Activated CD4-positive, alpha-beta T cell treated with anti-CD3 and anti-CD28 coated beads, Interleukin-2, Interleukin-4, amounts not matched to agents 100 ng/mL and 50 ng/mL, durations not matched to agents 16 hours and 8 hours (primary cell): Measurements from ENCODE around the gene HOMER2.

ENCODE experiments used
- DNase-seq: peaks from one replicate; pipeline ENCODE4 v3.0.0-alpha.2; 2020; ENCODE audit warnings: low spot score

The HOMER2 gene

DNA sequence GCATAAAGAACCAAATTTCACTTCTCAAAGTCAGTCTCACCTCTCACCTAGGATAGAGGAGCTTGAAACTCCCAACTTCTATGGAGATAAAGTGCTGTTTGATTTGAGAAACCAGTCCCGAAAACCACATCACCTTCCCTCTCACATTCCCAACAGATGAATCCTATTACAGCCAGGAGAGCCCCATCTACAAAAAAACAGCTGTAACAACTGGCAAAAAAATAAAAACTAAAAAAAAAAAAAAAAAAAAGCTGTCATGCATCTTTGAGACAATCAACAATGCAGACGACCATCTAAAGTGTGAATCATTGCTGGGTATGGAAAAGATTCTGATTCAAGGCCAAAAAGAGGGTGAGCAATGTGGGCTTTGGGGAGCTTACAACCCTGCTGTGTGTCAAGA lies 23.8 kb downstream of the HOMER2 start:
- no peak for DNase-seq

DNA sequence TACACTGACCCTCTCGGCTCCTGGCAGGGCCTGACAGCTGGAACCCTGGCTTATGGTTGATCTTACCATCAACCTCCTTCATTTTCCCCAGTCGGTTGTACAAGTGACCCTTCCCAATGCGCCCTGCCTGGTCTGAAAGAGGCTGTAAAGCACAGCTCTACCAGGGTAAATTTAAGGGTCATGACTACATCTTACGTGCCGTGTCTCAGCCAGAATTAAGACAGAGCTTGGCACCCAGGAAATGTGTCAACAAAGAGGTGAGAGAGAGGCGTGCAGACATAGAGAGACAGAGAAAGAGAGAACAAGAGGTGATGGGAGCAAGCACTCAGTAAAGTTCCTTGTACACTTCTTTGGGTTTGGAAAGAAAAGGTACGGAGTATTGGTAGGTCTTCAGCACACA lies 28.8 kb downstream of the HOMER2 start:
- no peak for DNase-seq

DNA sequence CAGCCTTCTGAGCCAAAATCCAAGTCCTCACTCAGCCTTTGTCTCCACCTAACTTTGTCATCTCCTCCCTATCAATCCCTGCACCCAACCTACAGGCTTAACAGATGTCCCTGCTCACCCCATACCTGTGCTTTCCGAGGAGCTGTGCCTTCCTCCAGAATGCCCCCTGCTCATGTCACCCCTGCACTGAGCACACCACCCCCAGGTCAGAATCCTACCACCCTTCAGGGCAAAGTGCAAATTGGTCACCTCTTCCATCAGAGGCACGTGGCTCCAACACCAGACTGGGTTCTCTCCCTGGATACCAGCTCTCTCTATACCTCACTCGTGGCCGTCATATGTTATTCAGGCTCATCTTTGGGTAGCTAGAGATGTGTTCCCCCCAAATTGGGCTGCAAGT lies 29.8 kb downstream of the HOMER2 start:
- DNase-seq, result no peak

DNA sequence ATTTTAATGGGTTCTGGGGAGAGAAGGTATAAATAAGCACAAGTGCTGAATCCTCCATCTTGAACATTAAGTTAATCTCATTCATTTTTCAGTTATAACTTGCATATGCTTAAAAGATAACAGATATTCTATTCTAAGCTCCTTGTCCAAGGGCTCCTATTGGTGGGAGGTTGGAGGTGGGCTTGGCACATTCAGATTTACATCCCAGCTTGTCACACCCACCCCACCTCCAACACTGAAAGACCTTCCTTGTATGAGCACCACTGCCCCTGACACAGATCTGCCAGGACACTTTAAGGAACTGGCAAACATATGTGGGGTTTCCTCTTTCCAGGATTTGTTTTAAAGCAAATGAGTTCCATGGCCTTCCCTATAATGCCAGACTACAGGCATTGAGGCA lies 30.6 kb downstream of the HOMER2 start:
- DNase-seq, result no peak

DNA sequence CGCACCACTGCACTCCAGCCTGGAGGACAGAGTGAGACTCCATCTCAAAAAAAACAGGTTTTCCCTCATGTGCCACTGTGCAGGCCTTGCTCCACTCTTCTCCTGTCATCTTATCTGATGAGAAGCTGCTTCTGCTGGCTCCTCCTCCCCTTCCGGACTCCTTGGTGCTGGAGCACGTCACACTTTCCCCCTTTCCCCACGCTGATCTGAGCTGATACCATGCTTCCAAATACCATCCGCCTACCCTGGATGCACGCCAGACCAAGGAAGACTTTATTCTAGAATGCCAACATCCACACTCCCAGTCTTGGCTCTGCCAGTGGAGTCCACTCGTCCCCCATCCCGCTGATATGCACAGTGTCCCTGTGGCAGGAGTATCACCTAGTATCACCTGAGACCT lies 31.3 kb downstream of the HOMER2 start:
- DNase-seq, result no peak

DNA sequence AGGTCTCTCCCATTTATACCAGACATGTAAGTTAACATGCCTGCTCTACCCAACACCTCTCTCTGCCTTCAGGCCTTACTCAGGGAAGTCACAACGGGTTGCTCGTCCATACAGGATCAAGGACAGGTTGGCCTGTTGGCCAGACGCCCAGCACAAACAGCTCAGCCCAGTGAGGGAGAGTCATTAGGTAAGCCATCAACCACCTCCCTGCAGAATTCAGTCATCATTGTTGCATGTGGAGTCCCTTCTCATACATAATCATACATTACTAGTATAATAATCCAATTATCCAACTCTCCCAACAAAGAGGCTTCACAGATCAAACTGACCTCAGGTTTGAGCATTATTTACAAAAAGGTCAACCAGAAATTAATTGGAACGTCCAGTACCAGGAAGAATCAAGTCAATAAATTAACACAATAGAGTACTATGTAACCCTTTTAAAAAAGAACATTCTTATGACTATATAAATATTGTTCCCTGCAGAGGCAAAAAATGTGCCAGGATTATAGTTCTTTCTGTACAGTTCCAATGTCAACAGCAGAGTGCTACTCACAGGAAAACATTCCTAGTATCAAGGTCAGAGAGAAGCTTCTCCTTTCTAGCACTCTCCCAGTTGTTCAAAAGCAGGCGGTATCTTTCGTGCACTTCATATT lies 33.2 kb downstream of the HOMER2 start:
- no peak for DNase-seq

DNA sequence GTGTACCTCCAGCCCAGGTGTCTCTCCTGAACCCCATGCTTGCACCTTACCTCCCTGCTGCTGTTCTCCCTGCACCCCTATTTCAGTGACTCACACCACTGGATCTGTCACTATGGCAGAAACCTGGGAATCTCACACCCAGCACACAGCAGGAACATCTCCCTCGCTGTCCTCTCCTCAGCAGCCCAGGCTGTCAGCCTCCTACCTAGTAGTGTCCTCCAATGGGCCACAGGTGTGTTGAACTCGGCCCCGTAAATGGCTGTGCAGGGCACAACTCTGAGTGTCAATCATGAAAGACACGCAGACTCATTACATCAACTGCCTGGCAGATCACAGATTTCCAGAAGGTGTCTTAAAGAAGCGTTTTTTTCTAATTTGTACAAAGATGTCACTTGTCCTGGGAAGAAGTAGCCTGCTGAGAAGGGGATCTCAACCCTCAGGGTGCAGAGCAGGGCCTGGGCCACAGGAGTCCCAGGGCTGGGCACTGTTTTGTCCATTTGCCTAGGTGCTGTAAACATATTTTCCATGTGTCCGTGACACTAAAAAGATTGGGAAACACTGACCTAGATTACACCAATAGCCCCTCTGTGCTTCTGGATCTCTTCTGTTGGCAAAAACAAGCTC lies 33.8 kb downstream of the HOMER2 start:
- DNase-seq, result no peak

DNA sequence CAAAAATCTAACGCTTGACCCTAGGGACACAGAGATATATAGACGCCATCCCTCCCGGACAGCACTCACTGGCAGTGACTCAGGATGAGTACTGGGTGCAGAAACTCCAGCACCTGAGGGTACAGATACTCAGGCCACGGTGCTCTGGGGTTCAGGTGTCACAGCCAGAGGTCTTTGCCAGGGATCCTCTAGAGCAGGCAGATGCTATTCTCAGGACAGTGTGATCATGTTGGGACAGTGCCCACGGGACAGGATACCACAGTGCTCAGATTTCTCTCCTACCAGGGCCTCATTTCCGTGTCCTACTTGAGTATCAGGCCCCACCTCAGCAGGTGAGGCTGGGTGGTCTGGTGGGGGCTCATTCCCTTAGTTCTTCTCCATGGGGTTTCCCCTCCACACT lies 34.4 kb downstream of the HOMER2 start:
- DNase-seq, result no peak

DNA sequence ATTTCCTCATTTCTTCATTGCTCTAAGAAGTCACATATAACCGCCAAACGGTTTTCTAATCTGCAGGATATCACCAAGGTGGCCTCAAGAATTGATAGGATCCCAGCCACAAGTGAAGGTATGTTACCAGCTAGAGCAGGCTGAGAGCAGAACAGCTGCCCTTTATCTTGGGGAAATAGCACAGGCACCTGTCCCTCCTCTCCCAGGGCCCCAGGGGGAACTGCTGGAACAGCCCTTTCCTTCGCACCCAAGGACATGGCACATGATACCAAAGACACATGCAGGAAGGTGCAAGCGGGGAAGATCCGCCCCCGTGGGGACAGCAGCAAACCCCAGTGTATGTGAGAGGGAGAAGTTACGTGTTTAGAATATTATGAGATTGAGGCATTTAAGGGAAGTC lies 35.3 kb downstream of the HOMER2 start:
- no peak for DNase-seq

DNA sequence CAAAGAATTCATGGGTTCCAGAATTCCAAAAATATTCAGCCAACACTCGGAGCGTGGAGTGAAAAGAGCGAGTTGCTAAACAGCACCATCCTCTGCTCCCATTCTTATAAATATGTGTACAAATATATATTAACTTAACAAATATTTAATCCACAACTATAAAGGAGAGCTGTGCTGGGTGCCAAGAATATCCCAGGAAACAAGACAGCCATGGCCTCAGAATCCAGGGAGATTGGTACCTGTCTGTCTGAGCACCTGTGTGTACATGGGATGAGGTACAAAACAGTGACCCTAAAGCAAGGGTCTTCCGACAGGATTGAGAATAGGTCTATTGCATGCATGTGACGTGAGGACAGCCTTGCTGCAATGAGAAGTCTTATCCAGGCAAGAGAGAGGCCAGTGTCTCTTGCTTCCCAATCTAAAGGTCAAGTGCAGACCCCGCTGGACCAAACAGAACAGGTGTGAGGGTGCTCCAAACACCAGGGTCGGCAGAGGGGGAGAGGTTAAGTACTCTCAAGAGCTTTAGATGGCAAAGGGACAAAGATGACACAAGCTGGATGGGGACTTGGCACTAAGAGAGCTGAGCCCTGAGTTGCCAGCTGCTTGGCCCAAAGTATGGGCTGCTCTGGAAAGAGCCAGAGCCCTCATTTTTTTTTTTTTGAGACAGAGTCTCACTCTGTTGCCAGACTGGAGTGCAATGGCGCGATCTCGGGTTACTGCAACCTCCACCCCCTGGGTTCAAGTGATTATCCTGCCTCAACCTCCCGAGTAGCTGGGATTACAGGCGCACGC lies 36.2 kb downstream of the HOMER2 start:
- DNase-seq, result no peak

DNA sequence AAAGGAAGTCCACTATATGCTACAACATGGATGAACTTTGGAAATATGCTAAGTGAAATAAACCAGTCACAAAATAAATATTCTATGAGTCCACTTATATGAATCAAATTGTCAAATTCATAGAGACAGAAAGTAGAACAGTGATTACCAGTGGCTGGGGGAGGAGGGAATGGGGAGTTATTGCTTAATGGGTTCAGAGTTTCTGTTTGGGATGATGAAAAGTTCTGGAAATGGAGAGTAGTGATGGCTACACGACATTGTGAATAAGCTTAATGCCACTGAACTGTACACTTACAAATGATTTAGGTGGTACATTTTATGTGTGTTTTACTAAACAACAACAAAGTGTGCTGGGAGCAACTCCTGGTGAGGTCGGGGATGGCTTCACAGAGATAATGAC lies 38.1 kb downstream of the HOMER2 start:
- DNase-seq, result no peak

DNA sequence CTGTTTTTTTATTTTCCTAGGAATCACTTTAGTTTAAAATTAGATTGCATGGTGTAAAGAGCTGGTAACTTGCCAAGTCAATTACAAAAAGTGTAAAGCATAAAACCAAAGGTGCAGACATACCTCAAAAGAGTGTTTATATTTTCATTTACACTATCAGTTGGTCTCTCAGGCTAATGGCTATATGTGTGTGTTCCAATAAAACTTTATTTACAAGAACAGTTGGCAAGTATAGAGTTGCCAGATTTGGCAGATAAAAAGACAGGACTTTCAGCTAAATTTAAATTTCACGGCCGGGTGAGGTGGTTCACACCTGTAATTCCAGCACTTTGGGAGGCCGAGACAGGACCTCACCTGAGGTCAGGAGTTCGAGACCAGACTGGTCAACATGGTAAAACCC lies 41.1 kb downstream of the HOMER2 start:
- DNase-seq, result no peak

DNA sequence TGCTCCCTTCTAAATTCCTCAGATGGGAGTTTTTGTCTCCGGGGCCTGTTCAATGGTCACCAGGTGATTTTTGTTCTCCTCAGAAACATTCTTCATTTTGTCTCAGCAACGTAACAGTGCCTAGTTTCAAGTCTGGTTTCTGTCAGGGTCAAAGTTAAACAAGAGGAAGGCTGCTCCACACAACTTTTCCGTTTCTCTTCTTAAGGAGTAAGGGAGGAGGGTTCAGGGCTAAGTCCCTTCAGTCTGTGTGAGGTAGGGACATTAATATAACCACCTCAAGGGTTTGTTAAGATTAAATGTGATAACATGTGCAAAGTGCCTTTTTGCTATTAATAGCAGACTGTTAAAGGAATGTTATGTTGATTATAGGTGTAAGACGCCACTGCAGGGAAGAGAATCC lies 41.8 kb downstream of the HOMER2 start:
- DNase-seq, result no peak

DNA sequence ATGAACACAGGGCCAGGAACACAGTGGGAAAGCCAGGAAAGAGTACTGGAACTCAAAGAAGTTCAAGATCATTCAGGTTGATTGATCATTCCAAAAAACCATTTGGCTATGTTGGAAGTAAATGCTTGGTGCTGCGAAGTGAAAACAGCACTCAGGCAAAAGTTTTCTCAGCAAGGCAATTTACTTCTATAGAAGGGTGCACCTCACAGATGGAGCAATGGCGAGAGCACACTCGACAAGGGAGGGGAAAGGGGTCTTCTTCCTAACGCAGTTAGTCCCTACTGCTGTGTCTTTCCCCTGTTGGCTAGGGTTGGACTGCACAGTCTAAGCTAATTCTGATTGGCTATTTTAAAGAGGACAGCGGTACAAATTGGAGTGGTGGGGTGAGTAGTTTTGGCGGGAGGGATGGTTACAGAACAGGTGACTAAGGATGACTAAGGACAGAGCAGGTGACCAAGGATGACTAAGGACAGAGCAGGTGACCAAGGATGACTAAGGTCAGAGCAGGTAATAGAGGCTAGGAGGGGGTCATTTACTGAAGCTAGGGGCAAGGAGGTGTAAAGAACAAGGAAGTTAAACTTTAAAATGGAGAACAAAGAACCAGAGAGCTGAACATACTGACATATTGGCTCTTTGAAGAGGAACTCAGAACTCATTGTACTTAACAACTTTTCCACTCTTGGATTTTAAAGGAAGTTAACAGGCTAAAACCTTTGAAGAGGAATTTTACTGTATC lies 43.3 kb downstream of the HOMER2 start:
- no peak for DNase-seq

DNA sequence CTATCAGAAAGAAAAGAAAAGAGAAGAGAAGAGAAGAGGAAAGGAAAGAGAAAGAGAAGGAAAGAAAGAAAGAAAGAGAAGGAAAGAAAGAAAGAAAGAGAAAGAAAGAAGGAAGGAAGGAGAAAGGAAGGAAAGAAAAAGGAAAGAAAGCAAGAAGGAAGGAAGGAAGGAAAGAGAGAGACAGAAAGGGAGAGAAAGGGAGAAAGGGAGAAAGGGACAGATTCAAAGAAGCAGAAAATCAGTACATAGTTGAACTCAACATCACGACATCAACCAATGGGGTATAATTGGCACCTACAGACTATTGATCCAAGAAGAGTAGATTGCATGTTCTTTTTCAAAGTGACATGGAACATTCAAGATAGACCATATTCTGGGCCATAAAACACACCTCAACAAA lies 45.2 kb downstream of the HOMER2 start:
- DNase-seq, result no peak

DNA sequence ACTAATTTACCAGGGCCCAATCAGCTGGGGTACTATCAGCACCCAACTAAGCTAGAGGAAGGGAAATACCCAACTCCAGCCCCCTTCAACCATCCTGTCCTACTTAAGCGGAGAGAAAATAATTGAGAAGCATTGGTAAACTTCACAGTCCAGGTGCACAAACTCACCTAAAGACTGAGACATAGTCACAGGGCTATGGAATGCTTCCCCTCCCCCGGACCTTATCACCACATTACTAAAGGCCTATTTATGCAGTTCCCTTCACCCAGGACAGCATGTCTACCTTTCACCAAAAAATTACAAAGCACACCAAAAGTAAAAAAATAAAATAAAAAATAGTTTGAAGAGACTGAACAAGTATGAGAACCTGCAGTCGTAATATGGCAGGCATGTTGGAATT lies 47.9 kb downstream of the HOMER2 start:
- no peak for DNase-seq

DNA sequence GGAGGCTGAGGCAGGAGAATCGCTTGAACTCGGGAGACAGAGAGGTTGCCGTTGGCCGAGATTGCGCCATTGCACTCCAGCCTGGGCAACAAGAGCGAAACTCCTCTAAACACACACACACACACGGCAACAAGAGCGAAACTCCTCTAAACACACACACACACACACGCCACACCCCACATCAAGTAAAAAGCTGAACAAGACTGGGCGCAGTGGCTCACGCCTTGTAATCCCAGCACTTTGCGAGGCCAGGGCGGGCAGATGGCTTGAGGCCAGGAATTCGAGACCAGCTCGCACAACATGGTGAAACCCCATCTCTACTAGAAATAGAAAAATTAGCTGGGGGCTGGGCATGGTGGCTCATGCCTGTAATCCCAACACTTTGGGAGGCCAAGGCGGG lies 49.0 kb downstream of the HOMER2 start:
- DNase-seq, result no peak

DNA sequence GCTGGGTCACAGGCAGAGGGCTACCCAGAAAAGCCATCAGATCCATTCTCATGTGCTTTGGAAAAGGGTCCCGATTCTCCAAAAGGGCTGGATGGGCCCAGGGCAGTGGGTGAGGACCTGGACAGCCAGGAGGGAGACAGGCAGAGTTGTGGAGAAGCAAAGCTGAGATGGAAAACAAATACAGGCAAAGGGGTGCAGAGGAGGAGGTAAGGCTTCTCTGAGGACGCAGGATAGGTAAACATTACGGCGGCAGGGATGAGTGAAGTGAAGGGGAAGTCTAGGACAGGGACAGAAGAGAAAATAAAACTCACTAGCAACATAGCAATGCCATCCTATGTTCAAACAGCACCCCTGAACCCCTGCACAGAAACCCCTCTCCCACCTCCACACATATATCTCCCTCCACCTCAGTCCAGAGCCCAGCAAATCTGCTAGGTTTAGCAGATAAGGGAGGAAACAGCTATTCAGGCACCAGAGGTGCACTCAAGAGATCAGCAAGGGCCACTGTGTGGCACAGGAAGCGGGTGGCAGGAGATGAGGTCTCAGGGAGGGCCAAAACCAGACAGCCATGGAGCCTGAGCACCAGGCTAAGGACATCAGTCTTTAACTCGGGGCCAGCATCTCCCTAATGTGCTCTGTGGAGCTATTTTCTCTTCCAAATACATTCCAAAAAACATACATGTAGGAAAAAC lies 51.3 kb downstream of the HOMER2 start:
- DNase-seq, result no peak

DNA sequence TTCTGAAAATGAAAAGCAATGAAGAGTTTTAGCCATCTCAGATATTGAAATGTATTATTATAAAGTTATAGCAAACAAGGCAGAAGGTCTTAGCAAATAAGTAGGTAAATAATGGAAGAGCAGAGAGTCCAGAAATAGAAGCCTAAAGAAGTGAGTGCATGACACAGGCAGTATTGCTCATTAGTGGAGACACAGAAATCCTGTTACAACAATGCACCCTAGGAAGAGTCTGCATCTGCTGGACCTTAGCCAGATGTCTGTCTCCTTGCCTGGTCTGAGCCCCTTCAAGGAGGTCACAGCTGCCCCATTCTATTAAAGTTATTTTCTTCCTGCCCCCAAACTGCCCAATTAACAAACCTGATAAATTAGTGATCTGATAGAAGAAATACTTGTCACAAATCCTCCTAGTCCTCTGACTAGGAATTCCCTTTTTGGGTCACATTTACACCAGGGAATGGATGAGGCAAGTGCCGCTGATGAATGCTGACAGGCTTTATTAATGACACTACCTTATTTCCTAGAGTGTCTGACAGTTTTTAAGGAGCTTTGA lies 51.9 kb downstream of the HOMER2 start:
- DNase-seq, result no peak

DNA sequence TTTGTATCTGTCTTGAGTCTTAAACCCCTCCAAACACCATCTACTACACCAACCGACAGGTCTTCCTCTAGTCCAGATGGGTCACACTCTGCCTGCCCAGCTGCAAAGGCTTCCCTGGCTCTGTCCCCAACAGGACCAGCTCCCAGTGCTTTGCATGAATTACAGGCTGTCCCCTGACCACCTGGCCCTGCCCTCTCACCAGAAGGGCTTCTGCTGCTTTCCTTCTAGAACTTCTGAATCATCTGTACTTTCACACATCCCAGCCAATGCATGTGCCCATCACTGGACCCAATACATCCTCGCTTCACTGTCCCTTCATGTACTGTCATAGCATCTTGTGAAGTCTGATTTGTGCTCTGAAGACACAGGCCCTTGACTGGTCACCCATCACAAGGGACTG lies 53.6 kb downstream of the HOMER2 start:
- no peak for DNase-seq

DNA sequence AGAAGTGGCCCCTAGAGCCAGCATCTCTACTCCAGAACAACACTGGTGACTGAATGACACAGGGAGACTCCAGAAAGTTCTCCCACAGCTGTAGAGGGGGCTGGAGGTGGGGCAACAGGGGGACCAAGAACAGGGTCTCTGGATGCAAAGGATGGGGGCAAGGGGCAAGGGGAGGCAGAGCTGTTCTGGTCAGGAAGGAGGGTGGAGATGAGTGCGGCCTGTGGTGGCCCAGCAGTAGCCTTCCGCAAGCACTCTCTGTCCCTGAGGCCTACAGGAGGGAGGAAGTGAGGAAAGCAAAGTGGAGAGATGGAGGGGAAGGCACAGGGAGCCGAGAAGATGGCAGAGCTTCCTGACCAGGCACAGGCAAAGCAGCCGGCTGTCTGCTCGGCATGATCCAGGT lies 56.5 kb downstream of the HOMER2 start:
- DNase-seq, result no peak

DNA sequence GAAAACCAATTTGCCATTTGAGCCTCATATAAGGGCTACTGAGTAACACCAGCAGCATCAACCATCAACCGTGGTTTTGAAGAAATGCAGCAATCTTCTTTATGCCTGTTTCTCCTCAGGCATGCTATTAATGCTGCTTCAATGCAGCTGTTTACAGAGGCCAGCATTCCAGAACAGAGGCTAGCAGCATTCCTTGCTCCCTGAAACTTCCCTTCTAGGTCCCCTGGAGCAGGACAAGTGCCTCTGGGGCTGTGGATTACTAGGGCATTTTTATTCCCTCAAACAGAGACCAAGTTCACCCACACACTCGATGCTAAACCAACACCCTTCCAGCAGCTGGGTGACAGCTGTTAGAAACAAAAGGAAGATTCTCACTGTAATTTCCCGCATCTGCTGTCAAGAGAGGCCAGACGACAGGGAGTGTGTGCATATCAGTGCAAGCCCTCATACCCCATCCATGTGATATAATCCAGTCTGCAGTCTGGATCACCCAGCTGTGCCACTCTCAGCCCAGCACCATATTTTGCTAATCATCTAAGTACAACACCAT lies 57.5 kb downstream of the HOMER2 start:
- no peak for DNase-seq
